GM12878 (cell line): ENCODE results near the gene TRAPPC3. TPM values are rescaled to one million over a fixed set of nuclear protein-coding genes. Genes with fewer than 3 reads are reported as not detected.

Experiments used
- ATAC-seq: fragments of 200-7000 bp; cut with Tn5 transposase; 3 replicates; pipeline ENCODE4 v1.9.1; 2020; ENCODE audit warnings: mild to moderate bottlenecking, moderate library complexity
- BruUV-seq: library from RNA; stranded (reverse); fragments of 400-500 nt; replicated peaks from 2 replicates; lab custom pipeline; 2021; lab: Mats Ljungman, UMichigan
- CTCF ChIA-PET: fragments of 300-600 bp; sonication (Branson Sonifier 250); formaldehyde crosslinking; extraction: SDS; loops from one replicate; lab custom pipeline; 2021; ENCODE audit warnings: inconsistent platforms; lab: Yijun Ruan, JAX
- POLR2A ChIA-PET: fragments of 350-600 bp; formaldehyde crosslinking; extraction: SDS; loops from one replicate; lab custom pipeline; 2021; ENCODE audit warnings: inconsistent platforms; lab: Charles Lee
- RAD21 ChIA-PET: fragments of 300-600 bp; sonication (Branson Sonifier 250); formaldehyde crosslinking; loops from one replicate; lab custom pipeline; 2023; ENCODE audit warnings: antibody characterized with exemption; ENCODE audit not compliant: unreplicated experiment; lab: Charles Lee
- SMC1A ChIA-PET: fragments of 300-600 bp; sonication (Branson Sonifier 250); formaldehyde crosslinking; loops from one replicate; lab custom pipeline; 2023; ENCODE audit not compliant: unreplicated experiment, uncharacterized antibody; lab: Charles Lee
- DNase-seq: peaks from one replicate; pipeline ENCODE4 v3.0.0-alpha.2; 2011; ENCODE audit warnings: low read depth, low spot score
- FAIRE-seq: peaks from 3 replicates; lab custom pipeline; 2011; peaks lifted over from hg19 to GRCh38; lab: Jason Lieb, UNC
- H2AFZ ChIP-seq: 2 replicates; pipeline ENCODE4 v1.6.0; 2011; ENCODE audit warnings: low read depth, low read length, control low read depth; ENCODE audit not compliant: control insufficient read depth
- H3K27ac ChIP-seq: 2 replicates; pipeline ENCODE4 v1.5.1; 2011; ENCODE audit warnings: control low read depth; ENCODE audit not compliant: control insufficient read depth, insufficient read depth
- H3K27me3 ChIP-seq, 2 experiments: replicated peaks in 1 of 2; 2 replicates each; pipeline versions ENCODE4 v1.6.0 to v1.6.1; 2011; ENCODE audit warnings: low read length in 1 of 2; ENCODE audit not compliant: control insufficient read depth in 2 of 2, insufficient read depth in 2 of 2
- H3K36me3 ChIP-seq, 2 experiments: 2 replicates each; pipeline ENCODE4 v1.5.1; 2011; ENCODE audit warnings: low read length in 1 of 2; ENCODE audit not compliant: control insufficient read depth in 2 of 2, insufficient read depth in 2 of 2
- H3K4me1 ChIP-seq: 2 replicates; pipeline ENCODE4 v1.6.1; 2011; ENCODE audit warnings: mild to moderate bottlenecking, low read length, moderate library complexity, mixed read lengths; ENCODE audit not compliant: control insufficient read depth, insufficient read depth
- H3K4me2 ChIP-seq: 2 replicates; pipeline ENCODE4 v1.6.0; 2011; ENCODE audit warnings: control low read depth; ENCODE audit not compliant: control insufficient read depth, insufficient read depth
- H3K4me3 ChIP-seq: fragments of 200-600 bp; sonication (generic); 2 replicates; pipeline ENCODE4 v1.5.1; 2016
- H3K79me2 ChIP-seq: 2 replicates; pipeline ENCODE4 v1.6.0; 2011; ENCODE audit warnings: low read length; ENCODE audit not compliant: control insufficient read depth, insufficient read depth
- H3K9ac ChIP-seq: 2 replicates; pipeline ENCODE4 v1.8.0; 2011; ENCODE audit warnings: low read length, control low read depth, mixed read lengths; ENCODE audit not compliant: control insufficient read depth, insufficient read depth
- H3K9me3 ChIP-seq: replicated peaks from 3 replicates; pipeline ENCODE4 v1.5.1; 2011; ENCODE audit warnings: mild to moderate bottlenecking, low read length; ENCODE audit not compliant: control insufficient read depth, insufficient read depth
- H4K20me1 ChIP-seq: 2 replicates; pipeline ENCODE4 v1.6.0; 2011; ENCODE audit not compliant: control insufficient read depth, insufficient read depth
- ATF7 ChIP-seq: fragments of 450-650 bp; IDR thresholded peaks from 2 replicates; pipeline ENCODE4 v1.6.1; 2016; ENCODE audit warnings: low read depth, mild to moderate bottlenecking
- BHLHE40 ChIP-seq, 2 experiments: fragments of 450-650 bp in 1 of 2; IDR thresholded peaks; 2 replicates each; pipeline ENCODE4 v1.6.1; 2011 to 2017; ENCODE audit warnings: low read depth in 2 of 2, borderline replicate concordance in 1 of 2, improper control_type of control experiment in 1 of 2, low read length in 1 of 2, mild to moderate bottlenecking in 1 of 2
- BMI1 ChIP-seq: fragments of 450-650 bp; IDR thresholded peaks from 2 replicates; pipeline ENCODE4 v1.6.1; 2016; ENCODE audit warnings: mild to moderate bottlenecking, moderate library complexity, borderline replicate concordance
- HDGF ChIP-seq: fragments of 450-650 bp; IDR thresholded peaks from 2 replicates; pipeline ENCODE4 v1.6.1; 2016; ENCODE audit warnings: antibody characterized with exemption
- MTA2 ChIP-seq: fragments of 450-650 bp; IDR thresholded peaks from 2 replicates; pipeline ENCODE4 v1.6.1; 2016; ENCODE audit warnings: low read depth, mild to moderate bottlenecking, moderate library complexity
- NFIC ChIP-seq: IDR thresholded peaks from 2 replicates; pipeline ENCODE4 v1.6.1; 2012; ENCODE audit warnings: low read depth, mild to moderate bottlenecking, inconsistent platforms, low read length, moderate library complexity
- NFYA ChIP-seq: IDR thresholded peaks from 2 replicates; pipeline ENCODE4 v1.6.1; 2011; ENCODE audit warnings: low read depth, mild to moderate bottlenecking, low read length, improper control_type of control experiment, borderline replicate concordance
- POLR2AphosphoS5 ChIP-seq: IDR thresholded peaks from 2 replicates; pipeline ENCODE4 v1.6.1; 2011; ENCODE audit warnings: mild to moderate bottlenecking, low read length, inconsistent platforms
- SMARCA5 ChIP-seq: fragments of 450-650 bp; IDR thresholded peaks from 2 replicates; pipeline ENCODE4 v1.6.1; 2017; ENCODE audit warnings: mild to moderate bottlenecking
- ZZZ3 ChIP-seq: IDR thresholded peaks from 2 replicates; pipeline ENCODE4 v1.6.1; 2011; ENCODE audit warnings: low read depth; ENCODE audit not compliant: control insufficient read depth, insufficient read length
- WGBS: methylation state at CpG from one replicate; pipeline ENCODE4 v1.1.6; 2016; ENCODE audit warnings: low lambda C conversion rate; ENCODE audit not compliant: insufficient replicate concordance, insufficient coverage; ENCODE audit errors: missing lambda C conversion rate; 5-methylcytosine and 5-hydroxymethylcytosine counted together
- in situ Hi-C: fragments of 300-500 bp; cut with MboI; formaldehyde crosslinking; loops from 9 replicates; pipeline ENCODE4 v1.14.3; 2018; ENCODE audit warnings: mixed read lengths
- intact Hi-C: fragments of 100-400 bp; cut with micrococcal nuclease; formaldehyde crosslinking; loops from one replicate; pipeline ENCODE4 v1.14.2; 2022; ENCODE audit not compliant: unreplicated experiment
- polyA plus RNA-seq, 11 experiments: library from polyadenylated mRNA; depleted of rRNA in 4 of 11; unstranded in 6 of 11; stranded (reverse) in 5 of 11; fragments of >200 nt; fragmentation: Nextera tagmentation in 4 of 11; fragmentation: Illumina TruSeq in 1 of 11; extraction: Ambion mirVana in 4 of 11; extraction: Trizol in 1 of 11; gene quantifications; 1 replicate in 1 of 11; 2 replicates in 10 of 11; pipeline versions ENCODE4 v1.2.1 to v1.2.3, GENCODE V29; 2011 to 2016; ENCODE audit warnings: inconsistent platforms in 2 of 11, missing spikeins in 2 of 11, low read depth in 1 of 11
- total RNA-seq, 4 experiments: library from RNA; depleted of rRNA in 3 of 4; stranded (reverse); fragments of >200 nt in 3 of 4; fragmentation: Illumina TruSeq in 1 of 4; extraction: Trizol in 1 of 4; gene quantifications; 2 replicates each; pipeline versions ENCODE4 v1.2.1 to v1.2.3, GENCODE V29; 2013 to 2021
- TF ChIP-seq, protein P1 (sequence below): fragments of 450-650 bp; IDR thresholded peaks from 2 replicates; pipeline ENCODE4 v1.6.1; 2017; ENCODE audit warnings: mild to moderate bottlenecking
- TF ChIP-seq, protein P2 (sequence below): fragments of 450-650 bp; conservative IDR thresholded peaks from 2 replicates; pipeline ENCODE4 v1.6.1; 2017; ENCODE audit warnings: mild to moderate bottlenecking, moderate library complexity
- TF ChIP-seq, protein P3 (sequence below): fragments of 450-650 bp; IDR thresholded peaks from 2 replicates; pipeline ENCODE4 v1.6.1; 2016; ENCODE audit warnings: mild to moderate bottlenecking, moderate library complexity, borderline replicate concordance

Gene TRAPPC3
- total and polyA plus RNA-seq, 10 of the 15 experiments (the other 5 are each of a cell fraction or from before 2014, with no cell fraction given), result 14.7 to 122 (median 70.5) TPM

DNA sequence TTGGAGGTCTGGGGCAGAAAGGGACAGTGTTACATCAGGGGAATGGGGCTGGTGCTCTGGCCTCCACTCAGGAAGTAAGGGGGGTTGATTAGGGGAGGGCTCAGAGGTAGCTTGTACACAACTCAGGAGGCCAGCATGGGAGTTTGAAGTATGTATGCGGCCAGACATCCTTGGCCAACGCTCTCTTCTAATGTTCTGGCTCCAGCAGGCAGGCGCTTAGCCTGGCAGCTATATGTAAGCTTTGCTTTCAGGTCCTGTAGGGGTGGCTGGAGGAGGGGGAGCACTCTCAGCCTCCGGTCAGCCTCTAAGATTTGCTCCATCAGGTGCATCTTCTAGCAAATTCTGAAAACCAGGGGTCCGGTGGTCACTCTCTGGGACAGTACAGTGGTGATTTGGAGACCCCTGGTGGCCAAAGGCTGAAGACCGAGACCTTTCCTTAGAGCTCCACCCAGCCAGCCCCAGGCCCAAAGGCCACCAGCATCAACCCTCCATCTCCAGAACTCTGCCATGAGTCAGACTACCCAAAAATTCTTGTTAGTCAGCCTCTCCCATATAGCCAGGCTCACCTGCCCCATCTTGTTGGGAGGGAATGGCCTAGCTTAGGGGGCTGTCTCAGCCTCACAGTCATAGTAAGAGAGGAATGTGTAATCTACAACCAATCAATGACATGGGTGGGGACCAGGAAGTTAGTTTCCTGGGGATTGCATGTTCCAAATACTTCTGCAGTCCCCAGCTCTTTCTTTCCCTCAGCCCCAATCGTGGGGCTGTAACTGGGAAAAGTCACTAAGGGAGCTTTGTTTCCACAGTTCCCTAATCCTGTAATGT lies 14.6 kb downstream of the TRAPPC3 start (continued):
- no peak for TF ChIP-seq BHLHE40 (IDR thresholded peaks at IDR 0.05; ENCODE audit: borderline replicate concordance in 1 of 2, low read depth in 2 of 2, low read length in 1 of 2)

DNA sequence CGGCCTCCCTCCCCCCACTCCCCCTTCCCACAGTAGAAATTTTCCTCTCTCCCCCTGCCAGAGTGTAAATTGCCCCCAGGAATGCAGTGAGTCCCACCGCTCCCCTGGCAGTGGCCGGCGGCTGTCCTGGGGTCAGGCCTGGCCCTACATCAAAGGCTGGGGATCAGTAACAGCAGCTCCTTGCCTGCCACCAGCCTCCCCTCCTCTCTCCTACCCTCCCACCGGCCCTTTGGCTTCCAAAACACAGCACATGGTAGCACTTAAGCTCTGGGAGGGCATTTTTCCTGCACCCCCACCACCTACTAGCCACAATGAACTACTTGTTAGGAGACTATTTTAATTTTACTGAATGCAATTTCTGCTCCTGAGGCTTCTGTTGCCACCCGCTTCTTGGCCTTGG lies 15.3 kb downstream of the TRAPPC3 start:
- H3K27me3 ChIP-seq, result no peaks in the 10 kb centered on the region
- WGBS, result 39% methylated on average over 2 of the region's 6 CpGs
- CTCF ChIA-PET, result interaction anchor here (0.6 to 4.7 kb wide), 15 partner anchors 10 to 291 kb away, joined by 3 to 56 read pairs (median 5); partner anchors contain the start of gene TRAPPC3
- H3K4me1 ChIP-seq, result no peaks in the 10 kb centered on the region
- H4K20me1 ChIP-seq, result no peaks in the 10 kb centered on the region
- no peak overlapping the region for H2AFZ ChIP-seq
- H3K4me3 ChIP-seq, result no peak overlapping the region
- POLR2A ChIA-PET, result no interaction called here
- no peak overlapping the region for H3K4me2 ChIP-seq
- no peak overlapping the region for H3K9ac ChIP-seq
- RAD21 ChIA-PET, result interaction anchor here (1.0 to 2.9 kb wide), 6 partner anchors 15 to 54 kb away, joined by 3 to 15 read pairs (median 4); partner anchors contain the start of gene TRAPPC3
- SMC1A ChIA-PET, result interaction anchor here (0.6 to 3.7 kb wide), 7 partner anchors 8 to 352 kb away, joined by 3 to 16 read pairs (median 5); no protein-coding TSS in a partner anchor
- no peak overlapping the region for H3K27ac ChIP-seq
- no peak for FAIRE-seq
- H3K79me2 ChIP-seq, result no peaks in the 10 kb centered on the region
- no TSS peak for BruUV-seq
- ATAC-seq, result no peak
- peaks cover 0 to 2% of the 10 kb centered on the region in 2 experiments; a peak in 2 of 4 replicates for H3K36me3 ChIP-seq
- intact Hi-C loops, result loop anchor here (1.0 kb wide), 1 partner anchor 35 kb away; no protein-coding TSS in a partner anchor
- no peaks in the 10 kb centered on the region for H3K9me3 ChIP-seq
- in situ Hi-C loops, result no loop called here
- no peak for DNase-seq
- TF ChIP-seq NFYA, result no peak
- TF ChIP-seq ZZZ3, result no peak
- TF ChIP-seq HDGF, result no peak
- no peak for TF ChIP-seq NFIC
- TF ChIP-seq, protein P1, sequence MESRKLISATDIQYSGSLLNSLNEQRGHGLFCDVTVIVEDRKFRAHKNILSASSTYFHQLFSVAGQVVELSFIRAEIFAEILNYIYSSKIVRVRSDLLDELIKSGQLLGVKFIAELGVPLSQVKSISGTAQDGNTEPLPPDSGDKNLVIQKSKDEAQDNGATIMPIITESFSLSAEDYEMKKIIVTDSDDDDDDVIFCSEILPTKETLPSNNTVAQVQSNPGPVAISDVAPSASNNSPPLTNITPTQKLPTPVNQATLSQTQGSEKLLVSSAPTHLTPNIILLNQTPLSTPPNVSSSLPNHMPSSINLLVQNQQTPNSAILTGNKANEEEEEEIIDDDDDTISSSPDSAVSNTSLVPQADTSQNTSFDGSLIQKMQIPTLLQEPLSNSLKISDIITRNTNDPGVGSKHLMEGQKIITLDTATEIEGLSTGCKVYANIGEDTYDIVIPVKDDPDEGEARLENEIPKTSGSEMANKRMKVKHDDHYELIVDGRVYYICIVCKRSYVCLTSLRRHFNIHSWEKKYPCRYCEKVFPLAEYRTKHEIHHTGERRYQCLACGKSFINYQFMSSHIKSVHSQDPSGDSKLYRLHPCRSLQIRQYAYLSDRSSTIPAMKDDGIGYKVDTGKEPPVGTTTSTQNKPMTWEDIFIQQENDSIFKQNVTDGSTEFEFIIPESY, result no peak
- TF ChIP-seq BMI1, result no peak
- TF ChIP-seq MTA2, result no peak
- TF ChIP-seq, protein P2, sequence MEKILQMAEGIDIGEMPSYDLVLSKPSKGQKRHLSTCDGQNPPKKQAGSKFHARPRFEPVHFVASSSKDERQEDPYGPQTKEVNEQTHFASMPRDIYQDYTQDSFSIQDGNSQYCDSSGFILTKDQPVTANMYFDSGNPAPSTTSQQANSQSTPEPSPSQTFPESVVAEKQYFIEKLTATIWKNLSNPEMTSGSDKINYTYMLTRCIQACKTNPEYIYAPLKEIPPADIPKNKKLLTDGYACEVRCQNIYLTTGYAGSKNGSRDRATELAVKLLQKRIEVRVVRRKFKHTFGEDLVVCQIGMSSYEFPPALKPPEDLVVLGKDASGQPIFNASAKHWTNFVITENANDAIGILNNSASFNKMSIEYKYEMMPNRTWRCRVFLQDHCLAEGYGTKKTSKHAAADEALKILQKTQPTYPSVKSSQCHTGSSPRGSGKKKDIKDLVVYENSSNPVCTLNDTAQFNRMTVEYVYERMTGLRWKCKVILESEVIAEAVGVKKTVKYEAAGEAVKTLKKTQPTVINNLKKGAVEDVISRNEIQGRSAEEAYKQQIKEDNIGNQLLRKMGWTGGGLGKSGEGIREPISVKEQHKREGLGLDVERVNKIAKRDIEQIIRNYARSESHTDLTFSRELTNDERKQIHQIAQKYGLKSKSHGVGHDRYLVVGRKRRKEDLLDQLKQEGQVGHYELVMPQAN, result no peak
- TF ChIP-seq POLR2AphosphoS5, result no peak
- TF ChIP-seq, protein P3, sequence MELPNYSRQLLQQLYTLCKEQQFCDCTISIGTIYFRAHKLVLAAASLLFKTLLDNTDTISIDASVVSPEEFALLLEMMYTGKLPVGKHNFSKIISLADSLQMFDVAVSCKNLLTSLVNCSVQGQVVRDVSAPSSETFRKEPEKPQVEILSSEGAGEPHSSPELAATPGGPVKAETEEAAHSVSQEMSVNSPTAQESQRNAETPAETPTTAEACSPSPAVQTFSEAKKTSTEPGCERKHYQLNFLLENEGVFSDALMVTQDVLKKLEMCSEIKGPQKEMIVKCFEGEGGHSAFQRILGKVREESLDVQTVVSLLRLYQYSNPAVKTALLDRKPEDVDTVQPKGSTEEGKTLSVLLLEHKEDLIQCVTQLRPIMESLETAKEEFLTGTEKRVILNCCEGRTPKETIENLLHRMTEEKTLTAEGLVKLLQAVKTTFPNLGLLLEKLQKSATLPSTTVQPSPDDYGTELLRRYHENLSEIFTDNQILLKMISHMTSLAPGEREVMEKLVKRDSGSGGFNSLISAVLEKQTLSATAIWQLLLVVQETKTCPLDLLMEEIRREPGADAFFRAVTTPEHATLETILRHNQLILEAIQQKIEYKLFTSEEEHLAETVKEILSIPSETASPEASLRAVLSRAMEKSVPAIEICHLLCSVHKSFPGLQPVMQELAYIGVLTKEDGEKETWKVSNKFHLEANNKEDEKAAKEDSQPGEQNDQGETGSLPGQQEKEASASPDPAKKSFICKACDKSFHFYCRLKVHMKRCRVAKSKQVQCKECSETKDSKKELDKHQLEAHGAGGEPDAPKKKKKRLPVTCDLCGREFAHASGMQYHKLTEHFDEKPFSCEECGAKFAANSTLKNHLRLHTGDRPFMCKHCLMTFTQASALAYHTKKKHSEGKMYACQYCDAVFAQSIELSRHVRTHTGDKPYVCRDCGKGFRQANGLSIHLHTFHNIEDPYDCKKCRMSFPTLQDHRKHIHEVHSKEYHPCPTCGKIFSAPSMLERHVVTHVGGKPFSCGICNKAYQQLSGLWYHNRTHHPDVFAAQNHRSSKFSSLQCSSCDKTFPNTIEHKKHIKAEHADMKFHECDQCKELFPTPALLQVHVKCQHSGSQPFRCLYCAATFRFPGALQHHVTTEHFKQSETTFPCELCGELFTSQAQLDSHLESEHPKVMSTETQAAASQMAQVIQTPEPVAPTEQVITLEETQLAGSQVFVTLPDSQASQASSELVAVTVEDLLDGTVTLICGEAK, result no peak
- TF ChIP-seq SMARCA5, result no peak
- TF ChIP-seq ATF7, result no peak
